ENCODE data around the gene TRIM38.

The TRIM38 gene

DNA sequence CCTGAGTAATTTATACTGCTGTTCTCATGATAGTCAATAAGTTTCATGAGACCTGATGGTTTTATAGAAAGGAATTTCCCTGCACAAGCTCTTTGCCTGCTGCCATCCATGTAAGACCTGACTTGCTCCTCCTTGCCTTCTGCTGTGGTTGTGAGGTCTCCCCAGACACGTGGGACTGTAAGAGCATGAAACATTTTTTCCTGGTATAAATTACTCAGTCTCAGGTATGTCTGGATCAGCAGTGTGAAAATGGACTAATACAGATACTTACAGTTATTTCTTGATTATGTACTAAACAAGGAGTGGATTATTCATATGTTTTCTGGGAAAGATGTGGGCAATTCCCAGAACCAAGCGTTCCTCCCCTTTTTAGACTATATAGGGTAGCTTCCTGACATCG is 1.9 kb upstream of the TRIM38 start:
- no peaks in the 10 kb centered on the region for H4K20me1 ChIP-seq (ENCODE audit: insufficient read depth)
- H3K4me1 ChIP-seq (ENCODE audit: low read depth, poor library complexity, severe bottlenecking), result peaks cover 52% of the 10 kb centered on the region
- no peaks in the 10 kb centered on the region for H3K27me3 ChIP-seq (ENCODE audit: insufficient read depth, low read depth)
- H2AFZ ChIP-seq (ENCODE audit: low read depth), result no peak overlapping the region
- no peak overlapping the region for H3K9ac ChIP-seq
- H3K4me2 ChIP-seq, result peak overlapping the region; percentile 96; the same call in 1 of the 2 replicates
- no peak overlapping the region for H3K27ac ChIP-seq
- H3K79me2 ChIP-seq (ENCODE audit: insufficient read depth, low read depth), result peaks cover 10% of the 10 kb centered on the region; the same call in 1 of the 2 replicates
- TF ChIP-seq, protein P1, sequence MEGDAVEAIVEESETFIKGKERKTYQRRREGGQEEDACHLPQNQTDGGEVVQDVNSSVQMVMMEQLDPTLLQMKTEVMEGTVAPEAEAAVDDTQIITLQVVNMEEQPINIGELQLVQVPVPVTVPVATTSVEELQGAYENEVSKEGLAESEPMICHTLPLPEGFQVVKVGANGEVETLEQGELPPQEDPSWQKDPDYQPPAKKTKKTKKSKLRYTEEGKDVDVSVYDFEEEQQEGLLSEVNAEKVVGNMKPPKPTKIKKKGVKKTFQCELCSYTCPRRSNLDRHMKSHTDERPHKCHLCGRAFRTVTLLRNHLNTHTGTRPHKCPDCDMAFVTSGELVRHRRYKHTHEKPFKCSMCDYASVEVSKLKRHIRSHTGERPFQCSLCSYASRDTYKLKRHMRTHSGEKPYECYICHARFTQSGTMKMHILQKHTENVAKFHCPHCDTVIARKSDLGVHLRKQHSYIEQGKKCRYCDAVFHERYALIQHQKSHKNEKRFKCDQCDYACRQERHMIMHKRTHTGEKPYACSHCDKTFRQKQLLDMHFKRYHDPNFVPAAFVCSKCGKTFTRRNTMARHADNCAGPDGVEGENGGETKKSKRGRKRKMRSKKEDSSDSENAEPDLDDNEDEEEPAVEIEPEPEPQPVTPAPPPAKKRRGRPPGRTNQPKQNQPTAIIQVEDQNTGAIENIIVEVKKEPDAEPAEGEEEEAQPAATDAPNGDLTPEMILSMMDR (conservative IDR thresholded peaks at IDR 0.05; ENCODE audit: low read depth, low read length), result no peak
- H3K4me3 ChIP-seq (IDR thresholded peaks at IDR 0.05; ENCODE audit: insufficient read depth, low read depth, low read length), result no peak overlapping the region
- no peaks in the 10 kb centered on the region for H3K36me3 ChIP-seq (ENCODE audit: insufficient read depth)

DNA sequence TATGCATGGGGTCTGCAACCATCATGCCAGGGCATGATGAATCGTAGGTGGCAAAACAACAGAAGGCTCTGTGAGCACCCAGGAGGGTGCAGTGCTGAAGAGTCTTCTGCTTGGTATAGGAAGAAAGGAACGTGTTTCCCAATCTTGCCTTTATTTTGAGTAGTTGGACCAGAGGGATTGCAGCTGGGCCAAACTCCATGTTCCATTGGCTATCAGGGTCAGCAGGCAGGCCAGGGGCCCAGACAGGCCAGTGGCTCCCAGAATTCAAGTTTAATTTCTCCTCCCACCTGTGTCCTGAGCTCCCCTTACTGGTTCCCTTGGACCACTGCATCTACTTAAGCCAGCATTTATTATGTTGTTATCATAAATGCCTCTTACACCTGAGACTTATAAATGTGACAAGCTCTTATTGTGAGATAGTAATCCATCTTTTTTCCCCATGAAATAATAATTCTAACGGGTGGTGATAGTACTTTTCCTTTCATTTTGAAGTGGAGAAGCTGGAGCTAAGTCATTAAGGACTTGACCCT is 918 bp upstream of the TRIM38 start:
- Histone ChIP-seq H3K79me2 (ENCODE audit: insufficient read depth, low read depth) (peaks cover 10% of the 10 kb centered on the region; the same call in 1 of the 2 replicates), H3K4me1 (ENCODE audit: low read depth, poor library complexity, severe bottlenecking) (peaks cover 52% of the 10 kb centered on the region), H4K20me1 (ENCODE audit: insufficient read depth) (no peaks in the 10 kb centered on the region), H3K4me3 (IDR thresholded peaks at IDR 0.05; ENCODE audit: insufficient read depth, low read depth, low read length) (no peak overlapping the region), H3K4me2 (peak overlapping the region; percentile 96), H3K27me3 (ENCODE audit: insufficient read depth, low read depth) (no peaks in the 10 kb centered on the region), H3K36me3 (ENCODE audit: insufficient read depth) (no peaks in the 10 kb centered on the region), H3K27ac (peak overlapping the region; percentile 76), H2AFZ (ENCODE audit: low read depth) (peak overlapping the region; percentile 92), H3K9ac (peak overlapping the region; percentile 72; the same call in 1 of the 2 replicates)
- TF ChIP-seq, protein P1 (conservative IDR thresholded peaks at IDR 0.05; ENCODE audit: low read depth, low read length), result 0 out of 2 replicates have a peak, but pooled peaks have one; percentile 18

DNA sequence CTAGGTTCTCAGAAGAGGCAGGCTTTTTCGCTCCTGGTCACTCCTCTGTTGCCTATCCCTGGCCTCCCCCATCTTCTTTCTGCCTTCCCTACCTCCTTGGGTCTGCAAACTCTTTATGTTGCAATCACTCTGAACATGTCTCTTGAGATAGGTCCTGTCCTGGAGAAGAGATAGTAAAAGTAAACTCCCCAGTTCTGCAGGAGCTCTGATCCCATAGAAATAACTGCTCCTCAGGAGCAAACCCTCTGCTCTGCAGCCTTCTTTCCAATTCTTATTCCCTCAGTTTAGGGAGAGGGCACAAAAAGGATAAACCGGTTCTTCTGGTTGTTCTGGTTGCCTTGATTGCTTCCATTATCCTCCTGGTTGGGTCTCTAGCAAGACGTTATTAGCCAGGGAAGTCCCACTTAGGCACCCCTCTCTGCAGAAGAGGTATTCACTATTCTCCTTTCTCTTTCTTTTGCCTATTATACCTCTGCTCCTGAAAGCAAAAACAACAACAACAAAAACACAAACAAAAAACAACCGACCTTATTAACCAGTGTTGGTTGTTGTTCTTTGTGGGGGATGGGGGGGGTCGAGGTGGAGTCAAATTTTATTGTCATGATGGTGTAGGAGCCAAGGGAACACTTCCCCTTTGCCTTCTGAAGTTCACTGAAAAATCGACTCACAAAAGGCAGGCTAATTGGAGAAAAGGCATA is 973 bp downstream of the TRIM38 start:
- Histone ChIP-seq H3K36me3 (ENCODE audit: insufficient read depth) (no peaks in the 10 kb centered on the region), H3K4me3 (IDR thresholded peaks at IDR 0.05; ENCODE audit: insufficient read depth, low read depth, low read length) (no peak overlapping the region), H3K27ac (peak overlapping the region; percentile 36; the same call in 1 of the 2 replicates), H3K79me2 (ENCODE audit: insufficient read depth, low read depth) (peaks cover 10% of the 10 kb centered on the region; the same call in 1 of the 2 replicates), H3K4me2 (peak overlapping the region; percentile 96), H3K27me3 (ENCODE audit: insufficient read depth, low read depth) (no peaks in the 10 kb centered on the region), H2AFZ (ENCODE audit: low read depth) (no peak overlapping the region), H3K4me1 (ENCODE audit: low read depth, poor library complexity, severe bottlenecking) (peaks cover 52% of the 10 kb centered on the region), H4K20me1 (ENCODE audit: insufficient read depth) (no peaks in the 10 kb centered on the region), H3K9ac (no peak overlapping the region)
- TF ChIP-seq, protein P1 (conservative IDR thresholded peaks at IDR 0.05; ENCODE audit: low read depth, low read length), result no peak

DNA sequence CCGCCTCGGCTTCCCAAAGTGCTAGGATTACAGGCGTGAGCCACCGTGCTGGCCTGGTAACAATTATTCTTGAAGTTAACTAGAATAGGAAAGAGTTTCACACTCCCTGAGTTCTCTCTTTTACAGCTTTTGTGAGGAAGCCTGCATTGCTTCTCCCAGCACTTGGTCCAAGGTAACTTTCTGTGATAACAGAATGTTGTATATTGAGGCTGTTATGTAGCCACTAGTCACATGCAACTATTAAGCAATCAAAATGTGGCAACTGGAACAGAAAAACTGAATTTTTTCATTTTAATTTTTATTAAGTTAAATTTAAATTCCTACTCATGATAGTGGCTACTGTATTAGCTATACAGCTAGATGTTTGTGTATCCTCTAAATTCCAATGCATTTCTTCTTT is 2.5 kb downstream of the TRIM38 start:
- TF ChIP-seq, protein P1 (conservative IDR thresholded peaks at IDR 0.05; ENCODE audit: low read depth, low read length), result no peak
- H3K4me2 ChIP-seq, result no peak overlapping the region
- no peak overlapping the region for H3K27ac ChIP-seq
- H3K79me2 ChIP-seq (ENCODE audit: insufficient read depth, low read depth), result peaks cover 10% of the 10 kb centered on the region; the same call in 1 of the 2 replicates
- no peaks in the 10 kb centered on the region for H3K36me3 ChIP-seq (ENCODE audit: insufficient read depth)
- H3K4me3 ChIP-seq (IDR thresholded peaks at IDR 0.05; ENCODE audit: insufficient read depth, low read depth, low read length), result no peak overlapping the region
- H3K9ac ChIP-seq, result no peak overlapping the region
- H4K20me1 ChIP-seq (ENCODE audit: insufficient read depth), result no peaks in the 10 kb centered on the region
- H3K27me3 ChIP-seq (ENCODE audit: insufficient read depth, low read depth), result no peaks in the 10 kb centered on the region
- no peak overlapping the region for H2AFZ ChIP-seq (ENCODE audit: low read depth)
- peaks cover 46% of the 10 kb centered on the region for H3K4me1 ChIP-seq (ENCODE audit: low read depth, poor library complexity, severe bottlenecking)
